HG02610 (cell line): ENCODE measurements around the gene NOXA1.
"Not testable (repeated sequence)": the region's sequence is repeated elsewhere in the genome, so short reads cannot be mapped to it uniquely, and the experiment has no call there.

Experiments
- ATAC-seq: cut with Tn5 transposase; IDR thresholded peaks from one replicate; pipeline ENCODE4 v1.9.1; 2021; ENCODE audit warnings: mild to moderate bottlenecking, moderate library complexity; ENCODE audit not compliant: unreplicated experiment

Gene NOXA1

GRCh38 chr9:137405677-137406081, 17.5 kb upstream of the NOXA1 start:
- ATAC-seq: no peak

GRCh38 chr9:137406085-137406760, 17.0 kb upstream of the NOXA1 start:
- no peak for ATAC-seq

- no peak for ATAC-seq
These were observed 16.2 kb upstream of the NOXA1 start for GRCh38 chr9:137406876-137407589.

GRCh38 chr9:137407590-137408300, 15.4 kb upstream of the NOXA1 start:
- ATAC-seq: no peak

- no peak for ATAC-seq
These were observed 14.4 kb upstream of the NOXA1 start for GRCh38 chr9:137408651-137409405.

- no peak for ATAC-seq
These were observed 13.7 kb upstream of the NOXA1 start for GRCh38 chr9:137409515-137409914.

GRCh38 chr9:137410236-137410890, 12.8 kb upstream of the NOXA1 start:
- not testable (repeated sequence) for ATAC-seq

GRCh38 chr9:137410891-137411249, 12.3 kb upstream of the NOXA1 start:
- no peak for ATAC-seq

GRCh38 chr9:137411260-137411644, 11.9 kb upstream of the NOXA1 start:
- no peak for ATAC-seq

GRCh38 chr9:137411645-137412380, 11.4 kb upstream of the NOXA1 start:
- peak; percentile 49 for ATAC-seq

GRCh38 chr9:137412431-137412830, 10.8 kb upstream of the NOXA1 start:
- no peak for ATAC-seq

GRCh38 chr9:137415451-137415850, 7.7 kb upstream of the NOXA1 start:
- no peak for ATAC-seq

- no peak for ATAC-seq
These were observed 7.1 kb upstream of the NOXA1 start for GRCh38 chr9:137416006-137416562.

- ATAC-seq: no peak
These were observed 6.5 kb upstream of the NOXA1 start for GRCh38 chr9:137416563-137417151.

- ATAC-seq: no peak
These were observed 5.8 kb upstream of the NOXA1 start for GRCh38 chr9:137417161-137418021.

GRCh38 chr9:137421838-137422603, 1.2 kb upstream of the NOXA1 start:
- ATAC-seq: no peak

GRCh38 chr9:137423514-137424291, 510 bp downstream of the NOXA1 start:
- peak; percentile 20 for ATAC-seq
